CD4-positive, alpha-beta T cell treated with Interferon alpha-2 for 1 hour (primary cell): ENCODE data around the gene ANK3.

Experiments used
- DNase-seq, 2 donors: peaks; one replicate each; pipeline ENCODE4 v3.0.0-alpha.2; 2020 to 2022

The ANK3 gene

DNA sequence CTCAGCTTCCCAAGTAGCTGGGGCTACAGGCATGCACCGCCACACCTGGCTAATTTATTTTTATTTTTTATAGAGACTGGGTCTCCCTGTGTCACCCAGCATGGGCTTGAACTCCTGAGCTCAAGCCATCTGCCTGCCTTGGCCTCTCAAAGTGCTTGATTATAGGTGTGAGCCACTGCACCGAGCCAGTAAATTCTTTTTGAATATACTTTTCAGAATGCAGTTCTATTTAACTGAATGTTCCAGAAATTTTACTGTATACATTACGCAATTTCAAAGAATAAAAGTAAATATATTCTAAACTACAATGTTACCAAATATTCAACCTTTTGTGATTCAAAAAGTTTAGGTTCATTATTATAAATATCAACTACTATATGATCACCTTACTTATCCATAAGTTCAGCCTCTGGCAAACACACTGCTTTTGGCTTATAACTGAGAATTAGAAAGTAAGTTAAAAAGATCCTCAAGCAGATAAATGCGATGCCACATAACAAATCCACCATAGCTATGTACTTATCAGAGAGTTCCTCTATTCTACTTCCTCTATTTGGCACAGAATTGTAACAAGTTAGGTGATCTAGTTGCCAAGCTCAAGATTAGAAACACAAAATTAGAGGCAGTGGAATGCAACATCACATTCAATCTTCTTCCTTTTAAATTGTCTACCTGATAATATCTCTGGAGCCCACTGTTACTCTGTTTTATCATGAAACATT is 118.2 kb downstream of the ANK3 start:
- no peak for DNase-seq

DNA sequence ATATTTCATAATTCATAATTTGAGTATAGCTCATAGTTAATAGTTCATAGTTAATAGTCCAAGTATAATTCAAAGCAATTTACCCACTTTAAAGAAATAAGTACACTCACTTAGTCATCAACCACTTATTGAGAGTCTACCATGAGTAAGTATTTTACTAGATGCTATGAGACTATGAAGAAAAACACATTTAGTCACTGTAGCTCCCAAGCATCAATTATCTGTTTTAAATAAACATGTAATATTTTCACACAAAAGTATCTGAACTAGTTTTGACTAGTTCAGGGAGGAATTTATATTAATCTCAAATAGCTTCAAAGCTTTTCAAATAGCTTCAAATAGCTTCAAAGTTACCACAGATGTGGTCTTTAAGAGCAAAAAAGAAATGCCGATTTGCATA is 119.2 kb downstream of the ANK3 start:
- no peak for DNase-seq

DNA sequence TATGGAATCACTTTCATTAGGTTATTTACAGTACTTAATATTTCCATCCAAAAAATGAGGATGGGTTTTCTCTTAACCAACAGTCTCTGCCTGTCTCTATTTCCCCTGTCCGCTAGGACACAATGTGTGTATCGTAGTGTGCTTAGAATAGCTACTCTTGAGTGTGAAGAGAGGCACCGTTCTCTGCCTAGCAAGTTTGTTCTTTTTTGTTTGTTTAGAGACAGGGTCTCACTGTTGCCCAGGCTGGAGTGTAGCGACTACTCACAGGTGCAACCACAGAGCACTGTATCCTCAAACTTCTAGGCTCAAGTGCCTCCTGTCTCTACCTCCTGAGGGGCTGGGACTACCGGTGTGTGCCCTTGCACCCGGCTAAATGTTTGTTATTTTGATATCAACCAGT is 121.9 kb downstream of the ANK3 start:
- DNase-seq: no peak

DNA sequence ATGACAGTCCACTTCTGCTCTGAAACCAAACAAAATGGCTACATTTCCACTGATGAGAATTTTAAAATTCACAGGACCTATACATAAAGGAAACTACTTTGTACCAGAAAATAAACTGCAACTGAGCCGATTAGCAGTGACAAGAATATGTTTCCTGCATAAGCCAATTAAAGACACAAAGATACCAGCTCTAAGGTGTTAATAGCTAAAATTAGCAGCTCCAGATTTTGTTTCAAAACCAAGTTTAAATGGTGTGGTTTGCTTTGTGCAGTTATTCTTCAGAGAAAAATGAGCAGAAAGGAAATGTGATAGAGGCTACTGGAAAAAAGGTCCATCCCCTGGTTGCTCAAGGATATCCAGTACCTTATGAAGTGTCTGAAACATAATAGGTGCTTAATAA is 123.2 kb downstream of the ANK3 start:
- DNase-seq: no peak

DNA sequence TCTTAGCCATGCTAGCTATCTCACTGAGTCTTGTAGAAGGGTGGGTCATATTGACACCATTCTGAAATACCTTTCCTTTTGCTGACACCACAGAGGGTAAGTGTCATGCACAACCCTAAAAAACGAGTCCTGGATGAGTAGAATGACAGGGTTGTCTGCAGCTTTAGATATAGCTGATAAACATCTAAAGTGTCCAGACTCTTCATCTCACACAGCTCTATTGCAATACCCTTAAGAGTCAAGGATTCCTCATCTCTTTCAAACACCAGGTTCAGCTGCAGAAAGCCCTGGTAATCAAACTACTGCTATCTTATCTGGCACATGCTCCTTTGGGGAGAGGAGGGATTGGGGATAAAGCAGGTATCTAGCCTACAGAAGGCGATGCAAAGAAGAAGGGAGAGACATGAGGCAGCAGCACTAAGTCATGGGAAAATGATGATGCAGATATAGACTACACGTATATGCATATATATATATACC is 127.0 kb downstream of the ANK3 start:
- no peak for DNase-seq

DNA sequence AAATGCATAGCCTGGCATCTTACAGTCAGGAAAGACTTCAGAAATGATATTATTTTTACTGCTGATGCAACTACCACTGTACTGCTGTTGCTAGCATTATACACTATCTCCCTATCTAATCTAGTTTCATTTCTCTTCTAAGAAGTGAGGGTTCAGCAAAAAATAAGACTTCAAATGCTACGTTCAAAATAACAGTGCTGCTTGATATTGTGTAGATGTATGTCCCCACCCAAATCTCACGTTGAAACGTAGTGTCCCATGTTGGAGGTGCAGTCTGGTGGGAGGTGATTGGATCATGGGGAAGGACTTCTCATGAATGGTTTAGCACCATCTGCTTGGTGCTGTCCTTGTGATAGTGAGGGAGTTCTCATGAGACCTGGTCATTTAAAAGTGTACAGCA is 129.4 kb downstream of the ANK3 start:
- no peak for DNase-seq

DNA sequence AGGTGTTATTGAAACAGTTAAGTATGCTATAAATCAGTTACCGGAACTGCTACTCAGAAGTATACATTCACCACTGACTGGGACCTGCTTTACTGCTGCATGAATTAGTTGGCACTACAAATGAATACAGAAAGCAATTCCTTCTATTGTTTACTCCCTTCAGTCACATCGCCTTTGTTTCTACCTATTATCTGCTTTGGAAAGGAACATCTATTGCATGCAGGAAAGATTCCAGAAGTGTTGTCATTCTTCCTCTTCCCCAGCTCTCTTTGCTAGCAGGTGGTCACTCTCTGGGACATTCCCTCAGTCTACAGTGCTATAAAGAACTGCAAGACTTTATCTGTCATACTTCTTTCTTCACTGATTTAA is 131.3 kb downstream of the ANK3 start:
- no peak for DNase-seq

DNA sequence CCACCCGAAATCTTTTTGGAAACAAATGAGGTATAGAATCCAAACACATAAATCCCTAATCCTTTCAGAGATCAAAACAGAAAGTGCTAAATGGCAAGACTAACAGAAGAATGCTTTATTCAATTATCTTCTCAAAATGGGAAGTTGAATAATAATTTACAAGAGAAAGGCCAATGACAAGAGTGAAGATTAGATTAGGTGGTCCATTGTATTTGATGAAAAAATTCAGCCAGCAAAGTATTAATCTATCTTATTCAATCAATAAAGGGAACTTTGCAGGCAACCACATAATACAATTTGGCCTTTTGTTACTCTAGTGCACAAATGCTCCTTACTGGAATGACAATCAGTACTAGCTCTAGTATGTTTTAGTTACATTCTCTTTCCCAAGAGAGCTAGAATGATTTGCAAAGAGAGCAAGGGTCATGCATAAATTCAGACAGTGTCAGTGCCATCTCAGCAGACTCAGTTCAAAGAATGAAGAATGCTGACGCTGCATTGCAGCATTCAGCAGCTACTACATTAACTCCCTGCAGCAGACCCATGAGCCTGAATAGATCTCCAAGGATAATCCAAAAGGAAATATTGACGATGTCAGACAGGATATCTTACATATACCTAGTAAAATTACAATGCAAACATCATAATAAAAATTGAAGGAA is 131.8 kb downstream of the ANK3 start:
- no peak for DNase-seq

DNA sequence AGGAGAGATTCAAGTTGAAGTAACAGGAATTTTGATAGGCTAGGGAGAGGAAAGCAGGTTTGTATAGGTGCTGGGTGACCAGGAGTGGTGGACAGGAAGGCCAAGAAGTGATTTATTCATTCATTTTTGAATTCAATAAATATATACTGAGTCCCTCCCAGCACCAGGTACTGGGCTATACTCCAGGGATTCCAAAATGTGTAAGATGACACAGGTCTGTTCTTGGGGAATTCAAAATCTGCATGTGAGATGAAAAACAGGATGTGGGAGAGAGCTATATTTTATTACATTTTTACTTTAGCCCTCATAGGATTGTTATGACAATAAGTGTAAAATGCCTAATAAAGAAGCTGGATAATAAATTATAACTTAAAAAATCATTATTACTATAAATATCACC is 134.9 kb downstream of the ANK3 start:
- DNase-seq: no peak

DNA sequence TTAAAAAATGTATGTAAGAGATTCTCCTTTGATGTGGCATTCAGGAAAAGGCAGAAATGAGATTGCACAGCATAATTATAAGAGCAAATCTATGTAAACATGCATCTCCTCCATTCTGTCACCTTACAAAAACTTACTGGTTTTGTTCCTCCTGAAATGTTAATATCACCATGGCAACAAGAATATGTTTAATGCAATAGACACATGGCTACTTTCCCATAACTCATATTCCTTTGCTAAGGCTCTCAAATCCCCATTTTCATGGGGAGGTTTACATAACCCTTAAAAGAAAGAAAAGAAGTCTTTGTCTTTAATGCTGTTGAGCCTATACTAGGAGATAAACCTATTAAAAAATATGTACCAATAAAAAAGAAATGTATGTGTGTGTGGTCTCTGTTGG is 136.2 kb downstream of the ANK3 start:
- DNase-seq: no peak

DNA sequence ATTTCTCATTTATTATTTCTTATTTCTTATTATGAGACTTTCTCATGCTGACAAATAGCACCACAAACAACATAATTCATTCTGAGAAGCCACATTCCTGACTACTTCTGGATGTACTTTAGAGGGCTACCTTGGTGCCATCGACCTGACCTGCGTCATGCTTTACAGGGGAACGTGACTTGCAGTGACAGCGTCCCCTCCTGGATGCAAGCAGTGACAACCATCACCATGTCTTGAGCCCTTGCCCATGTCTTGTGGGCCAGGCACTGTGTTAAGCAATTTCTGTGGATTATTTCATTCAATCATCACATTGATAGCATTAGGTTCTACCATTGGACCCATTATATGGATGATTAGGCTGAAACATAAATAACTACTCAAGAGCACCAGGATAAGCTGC is 137.0 kb downstream of the ANK3 start:
- DNase-seq: no peak

DNA sequence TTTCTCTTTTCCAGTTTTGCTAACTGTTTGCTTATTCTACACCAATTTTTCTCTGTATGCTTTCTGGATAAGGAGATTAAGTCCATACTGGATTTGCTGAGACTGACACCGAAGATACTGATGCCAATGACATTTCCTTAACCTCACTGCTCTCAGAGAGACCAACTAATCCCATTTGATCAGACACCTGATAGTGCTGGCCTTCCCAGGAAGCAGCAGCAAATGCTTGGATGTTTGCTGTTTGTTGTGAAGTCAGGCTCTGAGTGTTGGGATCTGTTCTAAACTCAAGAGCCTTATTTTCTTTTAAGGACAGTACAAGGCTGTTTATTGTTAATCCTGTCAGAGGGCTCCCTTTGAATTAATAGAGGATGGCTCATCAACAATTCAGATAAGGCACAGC is 143.3 kb downstream of the ANK3 start:
- no peak for DNase-seq

DNA sequence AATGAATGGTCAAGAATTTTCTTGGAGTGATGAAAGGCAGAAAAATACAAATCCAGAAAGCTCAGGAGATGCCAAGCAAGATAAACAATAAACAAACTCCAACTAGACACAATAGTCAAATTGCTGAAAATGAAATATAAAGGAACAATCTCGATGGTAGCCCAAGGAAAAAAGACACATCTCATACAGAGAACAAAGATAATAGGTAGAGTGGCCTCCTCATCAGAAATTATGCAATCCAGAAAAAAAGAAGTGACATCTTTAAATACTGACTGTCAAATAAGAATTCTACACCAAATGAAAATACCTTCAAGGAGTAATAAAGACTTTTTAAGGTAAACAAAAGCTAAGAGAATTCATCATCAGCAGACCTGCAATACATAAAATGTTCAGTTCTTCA is 150.4 kb downstream of the ANK3 start:
- no peak for DNase-seq

DNA sequence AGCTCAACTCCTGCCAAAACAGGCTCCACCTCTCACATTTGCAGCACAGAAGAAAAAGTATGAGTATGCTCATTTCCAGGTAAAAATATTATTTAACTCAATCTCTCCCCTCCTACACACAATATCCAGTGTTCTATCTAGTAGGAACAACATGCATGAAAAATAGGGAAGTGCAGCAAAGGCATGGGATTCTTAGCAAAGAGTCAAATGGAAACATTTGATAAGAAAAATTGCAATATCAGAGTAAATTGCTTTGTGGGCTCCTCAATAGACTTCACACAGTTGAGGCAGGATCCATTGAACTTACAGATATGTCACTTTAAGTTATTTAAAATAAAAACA is 150.9 kb downstream of the ANK3 start:
- no peak for DNase-seq

DNA sequence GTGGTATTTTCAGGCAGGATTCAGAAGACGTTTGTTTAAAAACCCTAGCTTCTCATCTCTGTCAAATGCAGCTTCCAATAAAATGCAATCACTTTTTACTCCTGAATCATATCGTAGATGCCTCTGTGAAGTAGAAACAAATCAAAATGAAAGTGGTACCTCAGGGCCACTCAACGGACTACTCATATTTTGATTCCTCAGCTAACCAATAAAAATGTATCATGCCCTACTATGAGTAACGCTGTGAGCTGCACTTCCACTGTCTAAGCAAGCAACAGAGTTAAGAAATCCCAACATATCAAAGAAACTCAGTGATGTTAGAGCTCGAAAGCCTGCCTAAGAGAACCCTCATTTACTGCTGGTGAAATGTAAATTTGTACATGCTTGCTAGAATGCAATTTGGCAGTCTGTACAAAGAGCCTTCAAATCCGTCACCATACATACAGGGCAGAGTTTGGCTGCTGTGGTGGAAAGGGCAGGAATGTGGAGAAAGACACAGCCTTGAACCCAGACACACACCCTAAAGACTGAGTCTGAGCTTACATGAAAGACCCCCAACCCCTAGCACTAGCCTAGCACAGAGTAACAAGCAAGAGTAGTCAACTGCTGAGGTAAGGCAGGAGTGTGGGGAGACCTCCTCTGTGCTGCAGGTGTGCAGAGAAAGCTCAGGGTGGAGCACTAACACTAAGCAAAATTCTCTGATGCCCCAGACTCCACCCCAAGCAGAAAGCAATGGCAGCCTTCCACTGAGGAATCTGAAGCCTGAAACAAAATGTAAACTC is 151.5 kb downstream of the ANK3 start:
- peak in 1 of 2 donors; percentile 17 for DNase-seq

DNA sequence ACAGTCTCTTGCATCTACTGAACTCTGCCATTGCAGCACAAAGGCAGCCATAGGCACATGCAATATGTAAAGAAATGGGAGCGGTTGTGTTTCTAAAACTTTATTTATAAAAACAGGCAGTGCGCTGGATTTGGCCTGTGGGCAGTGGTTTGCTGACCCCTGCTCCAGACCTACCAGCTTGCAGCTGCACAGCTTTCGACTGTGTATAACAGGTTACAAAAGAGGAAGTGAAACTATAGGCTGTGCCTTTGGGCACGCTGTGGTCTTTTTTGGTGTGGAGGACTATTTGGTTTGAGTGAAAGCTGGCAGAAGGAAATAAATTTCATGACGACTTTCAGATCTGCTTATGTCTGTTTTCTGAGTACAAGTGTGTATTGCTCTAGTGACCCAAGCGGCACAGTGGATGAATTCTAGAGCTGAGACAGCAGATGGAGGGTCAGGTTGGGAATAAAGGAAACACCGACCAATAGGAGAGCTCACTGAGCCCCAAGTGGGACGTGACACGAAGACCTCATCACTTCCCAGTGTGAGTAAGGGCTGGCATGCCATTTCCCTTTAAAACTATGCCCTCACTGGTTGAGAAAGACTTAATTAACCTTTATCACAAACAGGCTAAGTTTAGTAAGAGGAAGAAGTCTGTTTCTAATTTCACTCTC is 152.7 kb downstream of the ANK3 start:
- DNase-seq: peak; percentile 28 to 70

DNA sequence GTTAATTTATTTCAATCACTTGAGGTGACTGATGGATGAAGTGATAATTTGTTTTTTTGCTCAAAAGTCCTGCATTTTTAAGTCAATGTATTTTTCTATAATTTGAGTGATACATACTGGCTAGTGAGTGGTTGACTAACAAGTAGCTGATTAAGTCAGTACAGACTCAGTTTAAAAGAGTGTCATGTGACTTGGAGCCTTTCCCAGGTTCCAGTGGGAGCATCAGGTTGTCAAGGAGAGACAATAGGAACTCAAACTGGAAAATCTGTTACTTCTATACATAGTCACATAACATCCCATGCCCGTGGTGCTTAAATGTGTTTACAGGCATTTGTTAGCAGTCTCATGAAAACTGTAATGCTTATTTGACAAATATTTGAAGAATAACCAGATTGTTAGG is 154.7 kb downstream of the ANK3 start:
- DNase-seq: no peak

DNA sequence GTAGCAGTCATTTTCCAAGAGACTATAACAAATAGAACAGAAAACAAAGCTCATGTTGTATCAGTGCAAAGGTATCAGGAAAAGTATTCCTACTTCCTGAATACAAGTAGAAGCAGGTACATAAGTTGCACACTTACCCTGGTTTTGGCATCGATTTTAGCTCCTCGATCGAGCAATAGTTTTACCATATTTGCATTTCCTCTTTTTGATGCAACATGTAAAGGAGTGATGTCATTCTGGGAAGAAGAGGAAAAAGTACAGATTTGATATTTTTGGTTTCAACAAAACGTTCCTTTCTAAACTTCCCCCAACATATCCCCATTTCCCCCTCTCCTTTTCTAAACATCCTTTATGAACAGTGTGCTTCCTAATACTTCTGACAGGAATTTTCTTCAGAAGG is 155.1 kb downstream of the ANK3 start:
- DNase-seq: no peak

DNA sequence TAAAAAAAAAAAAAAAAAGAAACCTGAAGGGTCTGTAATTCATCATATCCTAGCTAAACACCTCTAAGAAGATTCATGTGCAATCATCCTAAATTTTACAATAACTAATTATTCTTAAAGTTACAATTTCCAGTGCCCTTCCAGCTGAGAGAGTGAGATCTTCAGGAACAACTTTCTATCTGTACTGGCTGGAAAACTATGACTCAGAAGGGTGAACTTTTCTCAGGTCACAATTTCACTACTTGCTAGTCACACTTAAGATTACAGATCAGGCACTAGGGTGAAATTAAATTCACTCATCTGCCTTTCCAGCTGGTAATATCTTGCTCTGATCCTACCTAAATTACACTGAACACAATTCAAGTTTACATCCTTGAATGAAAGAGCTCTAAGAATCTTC is 158.8 kb downstream of the ANK3 start:
- DNase-seq: no peak

DNA sequence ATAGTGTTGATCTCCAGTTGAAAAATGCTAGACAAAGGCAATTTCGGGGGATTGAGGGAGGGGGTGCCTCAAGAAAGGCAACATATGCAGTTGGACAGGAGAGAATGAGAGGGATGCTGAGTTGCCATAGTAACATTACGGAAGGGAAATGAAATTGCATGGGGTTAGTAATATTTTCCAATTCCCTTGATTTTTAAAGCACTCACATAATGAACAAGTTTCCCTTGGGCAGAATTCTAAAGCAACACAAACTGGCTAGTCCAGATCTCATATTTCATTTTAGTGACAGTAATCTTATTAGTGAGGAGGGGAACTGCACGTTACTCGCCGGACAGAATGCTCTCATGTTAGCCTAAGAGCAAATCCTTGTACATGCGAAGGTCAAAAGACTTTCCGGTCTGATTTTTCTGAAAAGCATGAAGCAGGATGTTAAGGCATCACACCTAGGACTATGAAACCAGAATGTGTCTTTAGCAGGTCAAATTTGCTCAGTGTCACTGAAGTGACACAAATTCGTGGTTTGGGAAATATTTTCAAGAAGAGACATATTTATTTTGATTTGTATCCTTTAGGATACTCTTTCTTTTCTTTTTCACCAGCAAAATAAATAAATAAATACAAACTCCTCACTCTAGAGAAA is 165.5 kb downstream of the ANK3 start:
- DNase-seq: no peak

DNA sequence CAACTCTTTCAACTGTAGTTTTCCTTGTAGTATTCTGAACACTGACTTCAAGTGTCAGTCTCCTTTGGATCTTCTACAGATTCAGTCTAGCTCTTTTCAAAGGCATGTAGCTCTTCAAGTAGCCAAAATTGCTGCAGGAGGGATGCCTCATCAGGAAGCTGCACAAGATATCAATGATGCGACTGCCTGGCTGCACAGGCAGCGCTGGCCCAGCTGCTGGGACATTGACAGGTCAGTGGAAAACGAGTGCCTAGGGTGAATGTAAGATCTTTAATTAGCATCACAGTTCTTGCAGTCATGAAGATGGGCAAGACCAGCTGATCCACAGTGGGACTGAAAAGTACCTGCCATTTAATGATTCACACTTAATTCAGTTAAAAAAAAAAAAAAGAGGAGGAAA is 167.6 kb downstream of the ANK3 start:
- DNase-seq: no peak

DNA sequence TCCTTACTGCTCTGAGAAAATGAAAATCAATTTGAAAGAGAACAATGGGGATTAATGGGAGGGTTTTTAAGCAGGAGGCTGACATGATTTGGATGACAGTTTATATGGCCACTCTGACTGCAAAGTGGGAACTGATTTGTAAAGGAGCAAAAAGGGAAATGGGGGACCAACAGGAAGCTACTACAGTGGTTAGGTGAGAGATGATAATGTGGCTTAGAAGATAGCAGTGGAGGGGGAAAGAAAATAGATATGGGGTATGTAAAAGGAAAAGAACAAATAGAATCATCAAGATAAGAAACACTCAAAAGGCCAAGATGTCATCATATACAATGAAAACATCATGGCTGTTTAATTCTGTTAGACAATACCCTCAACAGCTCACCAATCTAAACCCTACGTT is 177.5 kb downstream of the ANK3 start:
- no peak for DNase-seq

DNA sequence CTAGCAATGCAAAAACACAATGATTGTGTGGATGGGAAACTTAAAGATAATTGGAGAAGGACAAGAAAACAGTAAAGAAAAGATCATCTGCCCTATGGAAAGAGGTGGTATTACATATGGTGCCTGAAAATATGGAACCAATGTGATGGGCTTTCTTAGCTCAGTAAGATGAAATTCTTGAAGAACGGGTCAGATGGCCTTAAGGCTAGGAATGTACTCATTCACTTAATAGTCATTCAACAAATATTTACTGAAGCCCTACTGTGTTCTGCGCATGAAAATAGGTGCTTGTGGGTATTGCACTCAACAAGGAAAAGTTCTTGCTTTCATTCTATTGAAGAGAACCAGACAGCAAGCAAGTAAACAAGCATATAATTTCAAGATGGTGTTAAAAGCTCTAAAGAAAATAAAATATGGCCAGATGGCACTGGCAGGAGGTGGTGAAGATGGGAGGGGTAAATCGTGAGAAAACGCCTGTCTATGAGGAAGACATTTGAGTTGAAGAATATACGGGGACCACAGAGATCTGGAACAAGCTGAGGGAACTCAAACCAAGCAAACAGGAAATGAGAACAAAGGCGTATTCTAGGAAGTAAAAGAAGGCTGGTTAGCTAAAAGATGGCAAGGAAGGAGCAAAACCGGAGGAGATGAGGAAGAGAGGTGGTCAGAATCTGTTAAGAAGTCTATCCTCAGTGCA is 179.7 kb downstream of the ANK3 start:
- DNase-seq: no peak
